ENCODE results near the gene SYNJ2.

The SYNJ2 gene

GRCh38 chr6:157999168-158000051 lies 17.7 kb downstream of the SYNJ2 start:
- FAIRE-seq = no peak

- FAIRE-seq = no peak
Observed at GRCh38 chr6:158000530-158001307, 19.1 kb downstream of the SYNJ2 start.

GRCh38 chr6:158002249-158002950 lies 20.7 kb downstream of the SYNJ2 start:
- no peak for FAIRE-seq

- FAIRE-seq = no peak
Observed at GRCh38 chr6:158002951-158003853, 21.5 kb downstream of the SYNJ2 start.

GRCh38 chr6:158003910-158004700 lies 22.4 kb downstream of the SYNJ2 start:
- FAIRE-seq = no peak

GRCh38 chr6:158004701-158005095 lies 23.0 kb downstream of the SYNJ2 start:
- FAIRE-seq = no peak

GRCh38 chr6:158005626-158006180 lies 24.0 kb downstream of the SYNJ2 start:
- FAIRE-seq = no peak

- FAIRE-seq = no peak
Observed at GRCh38 chr6:158006331-158006730, 24.7 kb downstream of the SYNJ2 start.

GRCh38 chr6:158006821-158007570 lies 25.3 kb downstream of the SYNJ2 start:
- no peak for FAIRE-seq

- FAIRE-seq = no peak
Observed at GRCh38 chr6:158008864-158009113, 27.1 kb downstream of the SYNJ2 start.

GRCh38 chr6:158009114-158009891 lies 27.6 kb downstream of the SYNJ2 start:
- FAIRE-seq = no peak

- FAIRE-seq = no peak
Observed at GRCh38 chr6:158009935-158010585, 28.4 kb downstream of the SYNJ2 start.

GRCh38 chr6:158010591-158011477 lies 29.2 kb downstream of the SYNJ2 start:
- no peak for FAIRE-seq

- no peak for FAIRE-seq
Observed at GRCh38 chr6:158011478-158011920, 29.8 kb downstream of the SYNJ2 start.

- FAIRE-seq = no peak
Observed at GRCh38 chr6:158011980-158012566, 30.4 kb downstream of the SYNJ2 start.

GRCh38 chr6:158013904-158014504 lies 32.3 kb downstream of the SYNJ2 start:
- no peak for FAIRE-seq

Measured in colon (tissue), 2 donors.